GM23338 (cell line): ENCODE results near the gene FOXP1. TPM values are rescaled to one million over a fixed set of nuclear protein-coding genes. Genes with fewer than 3 reads are reported as not detected.

Experiments
- ATAC-seq: fragments of 200-7000 bp; cut with Tn5 transposase; 3 replicates; pipeline ENCODE4 v1.9.1; 2020
- DNase-seq: peaks from one replicate; pipeline ENCODE4 v3.0.0-alpha.2; 2015; ENCODE audit warnings: low spot score
- H2AFZ ChIP-seq: fragments of 200-600 bp; sonication (generic); 2 replicates; pipeline ENCODE4 v1.8.0; 2016; ENCODE audit warnings: antibody characterized with exemption, mild to moderate bottlenecking, moderate library complexity
- H3F3A ChIP-seq: fragments of 200-600 bp; sonication (generic); replicated peaks from 2 replicates; pipeline ENCODE4 v1.8.0; 2017; ENCODE audit warnings: antibody characterized with exemption, mixed run types, low read depth
- H3K27ac ChIP-seq: fragments of 200-600 bp; sonication (generic); 2 replicates; pipeline ENCODE4 v1.6.1; 2016; ENCODE audit warnings: low read depth
- H3K27me3 ChIP-seq: fragments of 200-600 bp; sonication (generic); 2 replicates; pipeline ENCODE4 v1.8.0; 2016; ENCODE audit warnings: mild to moderate bottlenecking, mixed run types, moderate library complexity; ENCODE audit not compliant: insufficient read depth
- H3K36me3 ChIP-seq: fragments of 200-600 bp; sonication (generic); 2 replicates; pipeline ENCODE4 v1.8.0; 2016; ENCODE audit warnings: mild to moderate bottlenecking; ENCODE audit not compliant: insufficient read depth
- H3K4me1 ChIP-seq: fragments of 200-600 bp; sonication (generic); 2 replicates; pipeline ENCODE4 v1.8.0; 2016; ENCODE audit warnings: mild to moderate bottlenecking, moderate library complexity; ENCODE audit not compliant: insufficient read depth
- H3K4me2 ChIP-seq: fragments of 200-600 bp; sonication (generic); 2 replicates; pipeline ENCODE4 v1.7.1; 2017; ENCODE audit warnings: mixed run types
- H3K4me3 ChIP-seq: fragments of 200-600 bp; sonication (generic); 2 replicates; pipeline ENCODE4 v1.6.1; 2016; ENCODE audit warnings: mixed run types
- H3K79me2 ChIP-seq: fragments of 200-600 bp; sonication (generic); replicated peaks from 2 replicates; pipeline ENCODE4 v1.8.0; 2017; ENCODE audit warnings: mild to moderate bottlenecking; ENCODE audit not compliant: insufficient read depth
- H3K9me2 ChIP-seq: fragments of 200-600 bp; sonication (generic); 2 replicates; pipeline ENCODE4 v1.8.0; 2017; ENCODE audit not compliant: insufficient read depth
- H4K20me1 ChIP-seq: fragments of 200-600 bp; sonication (generic); replicated peaks from 2 replicates; pipeline ENCODE4 v1.8.0; 2017; ENCODE audit warnings: mild to moderate bottlenecking; ENCODE audit not compliant: insufficient read depth
- H3K27ac Mint-ChIP-seq: 2 replicates; pipeline ENCODE4 v1.8.0; 2020; ENCODE audit warnings: inconsistent platforms, mild to moderate bottlenecking, moderate library complexity, mixed read lengths
- H3K27me3 Mint-ChIP-seq: 3 replicates; pipeline ENCODE4 v1.8.0; 2022; ENCODE audit warnings: low read depth, mild to moderate bottlenecking, moderate library complexity, mixed read lengths, inconsistent platforms; ENCODE audit not compliant: insufficient read depth, poor library complexity
- H3K36me3 Mint-ChIP-seq: 3 replicates; pipeline ENCODE4 v1.8.0; 2021; ENCODE audit warnings: low read depth, mild to moderate bottlenecking, inconsistent platforms, moderate library complexity, mixed read lengths
- H3K4me1 Mint-ChIP-seq: 3 replicates; pipeline ENCODE4 v1.8.0; 2020; ENCODE audit warnings: mild to moderate bottlenecking, inconsistent platforms, mixed read lengths
- H3K4me3 Mint-ChIP-seq: 3 replicates; pipeline ENCODE4 v1.8.0; 2021; ENCODE audit warnings: moderate library complexity, mild to moderate bottlenecking, inconsistent platforms, mixed read lengths
- H3K9me3 Mint-ChIP-seq: 3 replicates; pipeline ENCODE4 v1.8.0; 2020; ENCODE audit warnings: moderate library complexity, mild to moderate bottlenecking, inconsistent platforms, mixed read lengths
- EZH2phosphoT487 ChIP-seq: fragments of 200-600 bp; sonication (generic); IDR thresholded peaks from one replicate; pipeline ENCODE4 v1.8.1; 2018; ENCODE audit warnings: antibody characterized with exemption; ENCODE audit not compliant: unreplicated experiment
- STAT1 ChIP-seq: IDR thresholded peaks from one replicate; pipeline ENCODE4 v1.6.1; 2016; ENCODE audit warnings: antibody characterized with exemption; ENCODE audit not compliant: unreplicated experiment
- ZNF462 ChIP-seq: fragments of 250-450 bp; sonication (Bioruptor Pico); IDR thresholded peaks from 2 replicates; pipeline ENCODE4 v1.5.0; 2020; ENCODE audit warnings: mild to moderate bottlenecking, moderate library complexity
- polyA plus RNA-seq: library from polyadenylated mRNA; unstranded; fragments of >200 nt; fragmentation: Nextera tagmentation; extraction: Ambion mirVana; gene quantifications from 2 replicates; pipeline ENCODE4 v1.2.1, GENCODE V29; 2016
- total RNA-seq: library from RNA; depleted of rRNA; stranded (reverse); fragments of >200 nt; shearing (Covaris generic); gene quantifications from 2 replicates; pipeline ENCODE4 v1.2.3, GENCODE V29; 2014
- TF ChIP-seq, protein P1 (sequence below), 2 experiments: fragments of 200-600 bp in 1 of 2; sonication (generic) in 1 of 2; conservative IDR thresholded peaks; 2 replicates each; pipeline versions ENCODE4 v1.5.1 to v1.6.1; 2016 to 2017; ENCODE audit warnings: antibody characterized with exemption in 2 of 2, low read depth in 2 of 2, mild to moderate bottlenecking in 2 of 2, moderate library complexity in 1 of 2

Gene FOXP1
- total and polyA plus RNA-seq, 2 experiments from 2014 or later: 32.9 to 35.5 TPM

GRCh38 chr3:71388535-71389120 is 194.9 kb downstream of the FOXP1 start (continued):
- TF ChIP-seq ZNF462: no peak
- TF ChIP-seq, protein P1, sequence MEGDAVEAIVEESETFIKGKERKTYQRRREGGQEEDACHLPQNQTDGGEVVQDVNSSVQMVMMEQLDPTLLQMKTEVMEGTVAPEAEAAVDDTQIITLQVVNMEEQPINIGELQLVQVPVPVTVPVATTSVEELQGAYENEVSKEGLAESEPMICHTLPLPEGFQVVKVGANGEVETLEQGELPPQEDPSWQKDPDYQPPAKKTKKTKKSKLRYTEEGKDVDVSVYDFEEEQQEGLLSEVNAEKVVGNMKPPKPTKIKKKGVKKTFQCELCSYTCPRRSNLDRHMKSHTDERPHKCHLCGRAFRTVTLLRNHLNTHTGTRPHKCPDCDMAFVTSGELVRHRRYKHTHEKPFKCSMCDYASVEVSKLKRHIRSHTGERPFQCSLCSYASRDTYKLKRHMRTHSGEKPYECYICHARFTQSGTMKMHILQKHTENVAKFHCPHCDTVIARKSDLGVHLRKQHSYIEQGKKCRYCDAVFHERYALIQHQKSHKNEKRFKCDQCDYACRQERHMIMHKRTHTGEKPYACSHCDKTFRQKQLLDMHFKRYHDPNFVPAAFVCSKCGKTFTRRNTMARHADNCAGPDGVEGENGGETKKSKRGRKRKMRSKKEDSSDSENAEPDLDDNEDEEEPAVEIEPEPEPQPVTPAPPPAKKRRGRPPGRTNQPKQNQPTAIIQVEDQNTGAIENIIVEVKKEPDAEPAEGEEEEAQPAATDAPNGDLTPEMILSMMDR (conservative IDR thresholded peaks at IDR 0.05; ENCODE audit: low read depth in 2 of 2): no peak

DNA sequence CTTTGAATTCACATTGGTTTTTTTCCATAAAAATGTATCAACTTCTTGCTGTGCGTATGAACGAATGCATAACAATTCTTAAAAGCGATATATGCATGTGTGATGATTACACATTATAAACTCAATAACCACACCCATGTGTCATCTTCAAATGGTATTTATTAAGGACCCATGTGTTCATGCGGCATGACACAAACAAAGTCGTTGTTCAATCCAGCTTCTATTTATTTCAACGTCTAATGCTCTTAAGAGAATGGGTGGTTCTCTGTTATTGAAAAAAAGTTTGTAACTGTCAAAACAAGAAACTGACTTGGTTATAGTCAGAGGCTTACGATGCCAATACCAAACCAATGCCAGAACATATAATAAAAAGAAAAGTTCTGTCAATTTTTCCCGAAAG is 195.9 kb downstream of the FOXP1 start:
- Histone ChIP-seq H3K27ac (no peak overlapping the region), H2AFZ (no peak overlapping the region), H3K36me3 (no peaks in the 10 kb centered on the region), H3K4me3 (no peak overlapping the region), H3K4me1 (peaks cover 30% of the 10 kb centered on the region), H4K20me1 (no peaks in the 10 kb centered on the region), H3K27me3 (no peaks in the 10 kb centered on the region), H3K79me2 (no peaks in the 10 kb centered on the region), H3K9me2 (peaks cover 6% of the 10 kb centered on the region; the same call in 1 of the 2 replicates), H3F3A (0 out of 2 replicates have a peak, but pooled peaks cover 3% of the 10 kb centered on the region), H3K4me2 (no peak overlapping the region)
- no peak overlapping the region for H3K27ac Mint-ChIP-seq
- H3K9me3 Mint-ChIP-seq: no peaks in the 10 kb centered on the region
- H3K4me1 Mint-ChIP-seq: peaks cover 61% of the 10 kb centered on the region
- H3K36me3 Mint-ChIP-seq: 0 out of 3 replicates have a peak, but pooled peaks cover 2% of the 10 kb centered on the region
- TF ChIP-seq, protein P1 (conservative IDR thresholded peaks at IDR 0.05; ENCODE audit: low read depth in 2 of 2): no peak
- no peak for TF ChIP-seq STAT1
- no peak for TF ChIP-seq EZH2phosphoT487
- DNase-seq: no peak
- no peak overlapping the region for H3K4me3 Mint-ChIP-seq
- ATAC-seq: no peak
- H3K27me3 Mint-ChIP-seq: peaks cover 6% of the 10 kb centered on the region
